PFSK-1 (cell line): ENCODE results near the gene BNC2.

Source experiments
- FOXP2 ChIP-seq: optimal IDR thresholded peaks from 2 replicates; pipeline ENCODE3; 2011; ENCODE audit warnings: borderline replicate concordance, control low read depth, inconsistent platforms; ENCODE audit not compliant: insufficient read depth; ENCODE audit errors: extremely low read length, extremely low read depth
- POLR2AphosphoS5 ChIP-seq: IDR thresholded peaks from 2 replicates; pipeline ENCODE4 v1.6.1; 2012; ENCODE audit warnings: low read depth, mild to moderate bottlenecking, control low read depth, low read length, moderate library complexity
- SIN3A ChIP-seq: IDR thresholded peaks from 2 replicates; pipeline ENCODE4 v1.6.1; 2012; ENCODE audit warnings: mild to moderate bottlenecking, low read length, moderate library complexity, borderline replicate concordance; ENCODE audit not compliant: insufficient read depth
- TAF1 ChIP-seq: IDR thresholded peaks from 2 replicates; pipeline ENCODE4 v1.6.1; 2012; ENCODE audit warnings: low read length, control low read depth, borderline replicate concordance; ENCODE audit not compliant: insufficient read depth
- TF ChIP-seq, protein P1 (sequence below), 2 experiments: IDR thresholded peaks; 2 replicates each; pipeline versions ENCODE4 v1.6.1 to v1.8.0; 2011 to 2012; ENCODE audit warnings: low read depth in 2 of 2, low read length in 2 of 2, control low read depth in 1 of 2, inconsistent platforms in 1 of 2, mild to moderate bottlenecking in 1 of 2, moderate library complexity in 1 of 2; ENCODE audit not compliant: insufficient read depth in 1 of 2

The BNC2 gene

DNA sequence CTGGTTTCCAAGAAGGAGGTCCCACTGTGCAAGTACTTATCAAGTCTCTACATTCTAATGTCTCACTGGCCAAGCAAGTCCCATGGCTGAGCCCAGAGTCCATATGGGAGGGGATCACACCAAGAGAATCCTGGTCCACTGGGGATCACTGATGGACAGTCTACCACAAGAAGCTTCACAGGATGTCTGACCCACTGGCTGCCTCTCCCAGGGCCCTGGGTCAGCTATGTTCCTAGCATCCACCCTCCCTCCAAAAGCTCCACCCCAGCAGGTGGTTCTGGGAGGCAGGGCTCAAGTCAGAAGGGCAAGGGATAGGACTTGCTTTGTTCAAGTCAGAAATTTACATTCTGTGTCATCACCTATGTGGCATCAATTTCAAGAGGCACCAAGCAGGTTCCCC, 508.5 kb downstream of the BNC2 start:
- TF ChIP-seq FOXP2 (no peak), POLR2AphosphoS5 (no peak), SIN3A (no peak), TAF1 (no peak)
- TF ChIP-seq, protein P1, sequence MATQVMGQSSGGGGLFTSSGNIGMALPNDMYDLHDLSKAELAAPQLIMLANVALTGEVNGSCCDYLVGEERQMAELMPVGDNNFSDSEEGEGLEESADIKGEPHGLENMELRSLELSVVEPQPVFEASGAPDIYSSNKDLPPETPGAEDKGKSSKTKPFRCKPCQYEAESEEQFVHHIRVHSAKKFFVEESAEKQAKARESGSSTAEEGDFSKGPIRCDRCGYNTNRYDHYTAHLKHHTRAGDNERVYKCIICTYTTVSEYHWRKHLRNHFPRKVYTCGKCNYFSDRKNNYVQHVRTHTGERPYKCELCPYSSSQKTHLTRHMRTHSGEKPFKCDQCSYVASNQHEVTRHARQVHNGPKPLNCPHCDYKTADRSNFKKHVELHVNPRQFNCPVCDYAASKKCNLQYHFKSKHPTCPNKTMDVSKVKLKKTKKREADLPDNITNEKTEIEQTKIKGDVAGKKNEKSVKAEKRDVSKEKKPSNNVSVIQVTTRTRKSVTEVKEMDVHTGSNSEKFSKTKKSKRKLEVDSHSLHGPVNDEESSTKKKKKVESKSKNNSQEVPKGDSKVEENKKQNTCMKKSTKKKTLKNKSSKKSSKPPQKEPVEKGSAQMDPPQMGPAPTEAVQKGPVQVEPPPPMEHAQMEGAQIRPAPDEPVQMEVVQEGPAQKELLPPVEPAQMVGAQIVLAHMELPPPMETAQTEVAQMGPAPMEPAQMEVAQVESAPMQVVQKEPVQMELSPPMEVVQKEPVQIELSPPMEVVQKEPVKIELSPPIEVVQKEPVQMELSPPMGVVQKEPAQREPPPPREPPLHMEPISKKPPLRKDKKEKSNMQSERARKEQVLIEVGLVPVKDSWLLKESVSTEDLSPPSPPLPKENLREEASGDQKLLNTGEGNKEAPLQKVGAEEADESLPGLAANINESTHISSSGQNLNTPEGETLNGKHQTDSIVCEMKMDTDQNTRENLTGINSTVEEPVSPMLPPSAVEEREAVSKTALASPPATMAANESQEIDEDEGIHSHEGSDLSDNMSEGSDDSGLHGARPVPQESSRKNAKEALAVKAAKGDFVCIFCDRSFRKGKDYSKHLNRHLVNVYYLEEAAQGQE (IDR thresholded peaks at IDR 0.05; ENCODE audit: insufficient read depth in 1 of 2, low read depth in 2 of 2, low read length in 2 of 2), result no peak

DNA sequence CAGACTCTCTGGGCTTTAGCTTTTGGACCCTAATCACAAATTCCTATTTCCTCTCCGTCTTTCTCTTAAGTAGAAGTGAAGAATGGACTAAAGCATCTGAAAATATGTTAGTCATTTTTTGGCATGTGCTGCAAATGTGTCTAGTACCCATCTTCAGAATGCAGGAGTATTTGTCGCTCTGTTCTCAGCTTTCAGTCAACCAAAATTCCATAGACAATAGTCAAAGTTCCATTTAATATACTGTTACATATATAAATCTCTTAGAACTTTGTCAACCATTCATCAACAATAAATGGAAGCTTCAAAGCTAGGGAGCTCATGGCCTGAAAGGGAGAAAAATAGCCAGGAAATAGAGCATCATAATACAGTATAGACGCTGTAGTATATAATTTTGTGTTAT, 509.4 kb downstream of the BNC2 start:
- TF ChIP-seq, protein P1 (IDR thresholded peaks at IDR 0.05; ENCODE audit: insufficient read depth in 1 of 2, low read depth in 2 of 2, low read length in 2 of 2), result no peak

DNA sequence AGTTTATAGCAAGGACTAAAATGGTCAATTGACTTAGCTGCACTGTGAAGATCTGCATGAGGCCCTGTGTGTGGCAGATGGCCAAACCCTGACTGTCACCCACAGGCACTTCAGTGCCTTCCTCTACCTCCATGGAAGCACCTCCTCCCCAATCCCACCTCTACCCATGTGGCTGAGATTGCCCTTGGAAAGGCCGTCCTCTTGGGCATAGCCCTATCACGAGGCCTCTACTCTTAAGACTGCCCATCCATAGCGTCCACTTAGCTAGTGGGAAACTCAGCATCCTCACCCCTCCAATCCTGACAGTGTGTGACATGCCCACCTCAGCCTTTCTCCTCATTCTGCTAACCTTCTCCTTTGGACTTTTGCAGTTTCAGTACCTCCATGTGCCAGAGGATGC, 510.2 kb downstream of the BNC2 start:
- TF ChIP-seq POLR2AphosphoS5, result no peak
- TF ChIP-seq, protein P1 (IDR thresholded peaks at IDR 0.05; ENCODE audit: insufficient read depth in 1 of 2, low read depth in 2 of 2, low read length in 2 of 2), result no peak
- no peak for TF ChIP-seq FOXP2
- TF ChIP-seq SIN3A, result no peak
- TF ChIP-seq TAF1, result no peak
